GM19240 (cell line): Measurements from ENCODE around the gene AMBP.

Experiments used
- DNase-seq: peaks from one replicate; pipeline ENCODE4 v3.0.0; 2011; ENCODE audit warnings: low spot score; ENCODE audit not compliant: insufficient read length

Gene AMBP

DNA sequence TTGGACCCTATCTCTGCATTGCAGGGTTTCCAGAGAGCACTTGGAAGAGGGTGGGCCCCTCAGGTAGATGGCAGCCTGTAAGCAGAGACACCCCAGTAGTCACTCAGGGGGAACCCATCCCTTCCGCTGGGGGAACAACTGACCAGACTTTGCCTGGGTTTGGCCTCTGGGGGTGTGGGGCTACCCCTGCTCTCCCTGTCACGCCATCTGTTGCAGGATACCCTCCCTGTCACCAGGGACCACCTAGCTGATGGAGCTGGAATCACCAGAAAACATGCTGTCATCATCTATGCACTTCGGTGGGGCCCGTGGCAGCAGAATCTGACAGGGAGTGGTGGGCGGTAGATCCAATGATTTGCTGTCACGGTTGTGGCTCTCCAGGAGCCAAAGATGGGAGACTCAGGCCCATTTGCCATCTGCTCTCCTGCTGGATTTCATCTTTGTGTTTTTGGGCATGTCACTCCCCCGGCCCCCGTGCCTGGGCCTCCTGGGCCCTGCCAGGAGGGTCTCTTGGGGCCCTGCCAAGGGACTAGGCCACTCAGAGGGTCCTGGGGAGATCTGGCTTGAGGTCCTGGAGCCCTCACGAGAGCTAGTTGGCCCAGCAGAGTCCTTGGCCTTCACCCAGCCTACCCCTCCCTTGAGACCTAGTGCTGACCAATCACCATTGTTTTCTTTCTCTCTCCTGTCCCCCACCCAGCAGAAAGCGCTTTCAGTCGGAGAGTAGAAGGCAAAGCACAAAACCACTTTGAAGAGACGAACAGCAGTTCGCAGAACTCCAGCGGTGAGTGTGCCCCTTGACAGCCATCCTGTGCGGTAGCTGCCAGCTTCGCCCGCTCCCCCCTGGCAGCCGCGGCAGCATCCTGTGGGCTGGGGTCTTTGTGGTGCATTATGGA is 45.9 kb downstream of the AMBP start:
- DNase-seq: no peak

- no peak for DNase-seq
Measured at GRCh38 chr9:114031037-114031630, 47.0 kb downstream of the AMBP start.

GRCh38 chr9:114030364-114030763 is 47.7 kb downstream of the AMBP start:
- DNase-seq: no peak

GRCh38 chr9:114029311-114030170 is 48.6 kb downstream of the AMBP start:
- no peak for DNase-seq

DNA sequence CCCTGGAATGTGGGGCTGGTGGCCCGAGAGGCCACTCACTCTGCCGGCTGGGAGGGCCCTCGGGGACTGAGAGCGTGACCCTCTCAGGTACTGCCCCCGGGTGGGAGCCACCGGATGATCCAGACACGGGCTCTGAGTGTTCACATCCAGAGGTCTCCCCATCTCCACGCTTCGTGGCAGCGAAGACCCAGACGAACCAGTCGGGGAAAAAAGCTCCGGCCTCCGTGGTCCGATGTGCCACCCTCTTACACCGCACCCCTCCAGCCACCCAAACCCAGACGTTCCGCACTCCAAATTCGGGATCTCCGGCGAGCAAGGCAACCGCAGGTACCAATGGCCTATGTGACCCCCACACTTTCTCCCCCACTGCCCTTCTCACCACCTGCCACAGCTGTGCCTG is 49.5 kb downstream of the AMBP start:
- no peak for DNase-seq

- no peak for DNase-seq
Measured at GRCh38 chr9:114027863-114028465, 50.1 kb downstream of the AMBP start.

- DNase-seq: no peak
Measured at GRCh38 chr9:114027159-114027862, 50.8 kb downstream of the AMBP start.

GRCh38 chr9:114026335-114026734 is 51.8 kb downstream of the AMBP start:
- no peak for DNase-seq

- no peak for DNase-seq
Measured at GRCh38 chr9:114025760-114026159, 52.3 kb downstream of the AMBP start.

DNA sequence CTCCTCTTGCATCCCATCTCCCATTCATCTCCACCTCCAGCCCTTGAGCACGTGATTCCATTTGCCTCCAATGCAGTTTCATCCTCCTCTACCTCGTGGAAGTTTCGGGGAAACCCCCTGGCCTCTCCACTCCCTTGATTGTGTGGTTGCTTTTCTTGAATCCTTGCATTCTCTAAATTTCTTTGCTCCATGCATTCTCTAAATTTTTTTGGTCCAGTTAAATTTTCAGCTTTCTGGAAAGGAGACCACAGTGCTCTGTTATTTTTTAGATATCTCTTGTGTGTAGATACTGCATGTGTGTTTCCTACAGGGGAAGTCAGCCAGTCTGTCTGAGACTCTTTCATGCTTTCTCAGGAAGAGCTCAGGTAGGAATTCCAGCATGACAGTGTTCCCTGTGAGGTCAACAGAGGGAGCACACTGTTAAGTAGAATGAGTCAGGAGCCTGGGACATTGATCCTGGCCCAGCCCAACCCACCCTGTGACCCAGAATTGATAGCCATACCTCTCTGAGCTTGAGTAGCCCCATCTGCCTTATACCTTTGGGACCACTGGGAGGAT is 52.8 kb downstream of the AMBP start:
- no peak for DNase-seq

- no peak for DNase-seq
Measured at GRCh38 chr9:114023961-114024360, 54.1 kb downstream of the AMBP start.

- DNase-seq: no peak
Measured at GRCh38 chr9:114021578-114021977, 56.5 kb downstream of the AMBP start.

DNA sequence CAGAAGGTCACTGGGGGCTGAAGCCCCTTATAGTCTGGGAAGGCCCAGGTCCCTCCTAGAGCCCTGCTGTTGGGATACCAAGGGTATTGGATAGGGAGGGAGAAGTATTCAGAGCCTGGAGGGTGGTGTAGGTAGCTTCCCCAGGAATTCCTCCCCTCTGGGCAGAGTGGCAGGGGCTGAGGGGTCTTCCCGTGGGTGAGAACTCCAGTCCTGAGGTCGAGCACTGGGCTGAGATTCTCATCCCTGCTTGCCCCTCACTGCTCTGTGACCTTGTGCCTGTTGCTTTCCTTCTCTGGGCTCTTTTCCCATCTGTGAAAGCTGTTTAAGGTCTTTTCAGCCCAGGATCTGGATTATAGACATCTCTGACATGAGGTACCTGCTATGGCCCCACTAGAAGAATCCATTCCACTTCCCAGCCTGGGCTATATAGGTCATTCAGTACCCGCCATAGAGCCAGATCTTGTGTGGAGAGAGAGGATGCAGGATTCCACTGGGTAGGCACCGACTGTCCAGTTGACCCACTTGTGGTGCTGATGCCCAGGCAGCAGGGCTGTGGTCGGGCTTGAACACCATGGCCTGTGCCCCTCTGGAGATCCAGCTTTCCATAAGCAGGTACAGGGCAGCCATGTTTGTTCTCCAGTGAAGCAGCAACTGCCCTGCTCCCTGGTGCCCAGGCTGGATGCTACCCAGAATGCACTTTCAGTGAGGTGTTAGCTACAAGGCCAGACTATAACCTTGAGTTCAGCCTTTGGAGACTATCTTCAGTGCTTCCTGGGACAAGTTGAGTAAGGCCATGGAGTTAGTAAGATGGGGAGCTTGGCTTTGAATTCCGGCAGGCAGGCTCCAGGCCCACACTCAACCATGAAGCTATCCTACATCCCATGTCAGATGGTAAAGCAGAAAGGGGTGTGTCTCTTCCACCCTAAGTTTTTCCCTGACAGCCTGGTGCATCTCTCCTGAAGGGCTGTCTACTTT is 60.1 kb downstream of the AMBP start:
- DNase-seq: no peak

DNA sequence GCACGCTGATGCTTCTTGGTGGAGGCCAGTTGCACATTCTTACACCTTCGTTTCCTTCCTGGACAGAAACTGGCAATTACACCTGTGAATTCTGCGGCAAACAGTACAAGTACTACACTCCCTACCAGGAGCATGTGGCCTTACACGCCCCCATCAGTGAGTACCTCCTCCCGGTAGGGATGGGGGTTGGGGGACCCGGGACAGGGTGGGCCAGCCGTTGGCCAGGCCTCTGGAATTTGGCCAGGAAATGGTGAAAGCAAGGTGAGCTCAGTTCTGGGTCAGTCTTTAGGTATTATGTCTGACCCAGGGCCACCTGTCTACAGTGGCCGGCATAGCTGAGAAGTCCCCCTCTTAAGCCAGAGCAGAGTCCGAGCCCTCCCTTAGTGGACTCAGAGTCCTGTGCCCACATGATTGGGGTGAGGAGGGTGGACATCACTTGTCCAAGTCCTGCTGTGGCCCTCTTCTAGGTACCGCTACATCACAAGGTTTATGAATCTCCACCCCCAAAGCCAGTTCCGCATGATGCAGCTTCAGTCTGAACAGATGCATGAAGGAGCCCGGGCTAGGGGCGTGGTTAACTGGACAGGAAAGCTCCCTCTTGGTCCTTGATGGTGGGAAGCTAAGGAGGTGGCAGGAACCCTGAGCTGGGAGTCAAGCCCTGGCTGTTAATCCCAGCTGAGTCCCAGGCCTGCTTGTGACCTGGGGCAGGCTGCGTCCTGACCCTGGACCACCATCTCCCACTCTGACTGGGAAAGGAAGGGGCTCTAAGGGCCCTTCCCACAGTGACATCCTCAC is 61.3 kb downstream of the AMBP start:
- DNase-seq: no peak

DNA sequence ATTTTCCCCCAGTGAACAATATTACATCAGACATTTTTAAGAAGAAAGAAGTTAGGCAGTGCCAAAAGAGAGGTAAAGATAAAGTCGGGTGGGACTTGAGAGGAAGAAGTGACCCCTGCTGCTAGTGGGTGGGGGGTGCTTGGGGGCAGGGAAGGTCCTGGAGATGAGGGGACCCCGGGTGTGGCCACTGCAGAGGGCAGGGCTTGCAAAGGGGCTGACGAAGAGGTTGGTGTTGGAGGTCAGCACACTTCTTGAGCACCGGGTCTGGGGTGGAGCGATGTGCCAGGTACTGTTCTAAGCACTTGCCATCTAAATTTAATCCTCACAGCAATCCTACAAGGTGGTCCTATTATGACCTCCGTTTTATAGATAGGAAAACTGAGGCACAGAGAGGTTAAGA is 62.0 kb downstream of the AMBP start:
- no peak for DNase-seq

- DNase-seq: no peak
Measured at GRCh38 chr9:114015607-114016006, 62.5 kb downstream of the AMBP start.

DNA sequence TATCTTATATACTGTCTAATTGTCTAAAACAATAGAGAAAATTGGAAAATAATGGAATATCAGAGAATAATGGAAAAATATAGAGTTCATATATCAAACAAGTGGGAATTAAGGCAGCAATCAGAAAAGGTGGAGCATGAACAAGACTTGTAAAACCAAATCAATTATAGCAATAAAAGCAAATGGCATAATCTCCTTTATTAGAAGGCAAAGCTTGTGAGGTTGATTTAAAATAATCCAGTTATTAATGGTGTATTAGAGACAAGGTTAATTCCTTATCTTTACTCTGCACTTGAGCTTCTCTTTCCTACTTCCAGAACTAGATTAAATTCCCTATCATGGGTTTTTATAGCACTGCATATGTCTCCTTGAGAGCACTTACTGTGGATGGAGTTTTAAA is 64.1 kb downstream of the AMBP start:
- DNase-seq: no peak

DNA sequence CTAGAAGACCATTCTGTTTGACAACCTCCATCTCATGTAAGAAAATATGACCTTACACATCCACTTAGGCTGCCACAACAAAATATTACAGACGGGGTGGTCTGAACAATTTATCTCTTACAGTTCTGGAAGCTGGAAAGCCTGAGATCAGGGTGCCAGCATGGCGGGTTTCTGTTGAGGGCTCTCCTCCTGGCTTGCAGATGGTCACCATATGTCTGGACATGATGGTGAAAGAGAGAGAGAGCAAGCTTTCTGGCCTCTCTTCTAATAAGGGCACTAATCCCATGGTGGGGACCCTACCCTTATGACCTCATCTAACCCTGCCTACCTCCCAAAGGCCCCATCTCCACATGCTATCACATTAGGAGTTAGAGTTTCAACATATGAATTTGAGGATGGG is 66.0 kb downstream of the AMBP start:
- no peak for DNase-seq

- no peak for DNase-seq
Measured at GRCh38 chr9:114011313-114011712, 66.8 kb downstream of the AMBP start.
